Upper lobe of left lung (tissue), 4 donors: ENCODE measurements around the gene CPZ.

ENCODE experiments used
- POLR2A ChIP-seq, 4 donors: fragments of 450-650 bp; IDR thresholded peaks; one replicate each; pipeline ENCODE4 v1.5.1; 2016 to 2017; ENCODE audit warnings: antibody characterized with exemption in 4 of 4, mild to moderate bottlenecking in 2 of 4
- POLR2AphosphoS5 ChIP-seq, 2 donors: sonication (generic); formaldehyde crosslinking; IDR thresholded peaks; one replicate each; pipeline ENCODE4 v1.5.1; 2017; ENCODE audit warnings: antibody characterized with exemption in 2 of 2
- TF ChIP-seq, protein P1 (sequence below), 6 experiments: fragments of 450-650 bp in 4 of 6; fragments of 200-600 bp in 2 of 6; sonication (generic) in 2 of 6; IDR thresholded peaks; one replicate each; pipeline ENCODE4 v1.5.1; 2016 to 2019; ENCODE audit warnings: antibody characterized with exemption in 6 of 6

DNA sequence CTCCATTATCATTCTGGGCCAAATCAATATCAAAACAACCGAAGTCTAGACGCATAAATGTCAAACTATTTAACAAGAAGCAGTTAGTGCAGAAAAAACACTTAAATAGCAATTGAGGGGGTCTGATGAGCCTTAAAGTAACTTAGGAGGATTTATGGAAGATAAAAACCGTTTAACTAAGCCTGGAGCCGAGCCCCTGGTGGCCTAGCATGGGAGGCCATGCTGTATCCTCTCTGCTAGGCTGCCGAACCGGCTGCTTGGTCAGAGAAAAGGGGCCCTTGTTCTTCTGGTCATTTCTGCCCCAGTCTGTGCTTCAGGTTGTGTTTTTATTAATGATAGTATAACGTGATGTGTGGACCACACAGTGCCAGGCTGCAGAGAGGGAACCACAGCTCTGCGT is 72.4 kb downstream of the CPZ start:
- no peak for TF ChIP-seq POLR2A (IDR thresholded peaks at IDR 0.05)
- TF ChIP-seq, protein P1, sequence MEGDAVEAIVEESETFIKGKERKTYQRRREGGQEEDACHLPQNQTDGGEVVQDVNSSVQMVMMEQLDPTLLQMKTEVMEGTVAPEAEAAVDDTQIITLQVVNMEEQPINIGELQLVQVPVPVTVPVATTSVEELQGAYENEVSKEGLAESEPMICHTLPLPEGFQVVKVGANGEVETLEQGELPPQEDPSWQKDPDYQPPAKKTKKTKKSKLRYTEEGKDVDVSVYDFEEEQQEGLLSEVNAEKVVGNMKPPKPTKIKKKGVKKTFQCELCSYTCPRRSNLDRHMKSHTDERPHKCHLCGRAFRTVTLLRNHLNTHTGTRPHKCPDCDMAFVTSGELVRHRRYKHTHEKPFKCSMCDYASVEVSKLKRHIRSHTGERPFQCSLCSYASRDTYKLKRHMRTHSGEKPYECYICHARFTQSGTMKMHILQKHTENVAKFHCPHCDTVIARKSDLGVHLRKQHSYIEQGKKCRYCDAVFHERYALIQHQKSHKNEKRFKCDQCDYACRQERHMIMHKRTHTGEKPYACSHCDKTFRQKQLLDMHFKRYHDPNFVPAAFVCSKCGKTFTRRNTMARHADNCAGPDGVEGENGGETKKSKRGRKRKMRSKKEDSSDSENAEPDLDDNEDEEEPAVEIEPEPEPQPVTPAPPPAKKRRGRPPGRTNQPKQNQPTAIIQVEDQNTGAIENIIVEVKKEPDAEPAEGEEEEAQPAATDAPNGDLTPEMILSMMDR (IDR thresholded peaks at IDR 0.05) = no peak
- TF ChIP-seq POLR2AphosphoS5 (IDR thresholded peaks at IDR 0.05) = no peak
